MG63 (cell line): ENCODE measurements around the gene TSPAN18. TPM values are rescaled to one million over a fixed set of nuclear protein-coding genes. Genes with fewer than 3 reads are reported as not detected.

Experiments used
- DNase-seq: peaks from one replicate; pipeline ENCODE4 v3.0.0-alpha.2; 2020
- H3K27me3 ChIP-seq: fragments of 250-450 bp; sonication (Bioruptor Pico); 2 replicates; pipeline ENCODE4 v1.5.1; 2020; ENCODE audit warnings: mild to moderate bottlenecking, moderate library complexity
- H3K36me3 ChIP-seq: fragments of 250-450 bp; sonication (Bioruptor Pico); 2 replicates; pipeline ENCODE4 v1.5.1; 2020; ENCODE audit warnings: mild to moderate bottlenecking, moderate library complexity
- H3K4me3 ChIP-seq: fragments of 250-450 bp; sonication (Bioruptor Pico); 2 replicates; pipeline ENCODE4 v1.5.1; 2020; ENCODE audit warnings: mild to moderate bottlenecking, moderate library complexity
- H3K9me3 ChIP-seq: fragments of 250-450 bp; sonication (Bioruptor Pico); 2 replicates; pipeline ENCODE4 v1.5.1; 2020; ENCODE audit warnings: mild to moderate bottlenecking, moderate library complexity
- total RNA-seq: library from RNA; depleted of rRNA; stranded (reverse); fragments of >200 nt; shearing (Covaris generic); gene quantifications from 2 replicates; pipeline ENCODE4 v1.2.3, GENCODE V29; 2014; ENCODE audit warnings: low replicate concordance

Gene TSPAN18
- total RNA-seq, 1 experiment from 2014 or later, result 0.95 TPM

DNA sequence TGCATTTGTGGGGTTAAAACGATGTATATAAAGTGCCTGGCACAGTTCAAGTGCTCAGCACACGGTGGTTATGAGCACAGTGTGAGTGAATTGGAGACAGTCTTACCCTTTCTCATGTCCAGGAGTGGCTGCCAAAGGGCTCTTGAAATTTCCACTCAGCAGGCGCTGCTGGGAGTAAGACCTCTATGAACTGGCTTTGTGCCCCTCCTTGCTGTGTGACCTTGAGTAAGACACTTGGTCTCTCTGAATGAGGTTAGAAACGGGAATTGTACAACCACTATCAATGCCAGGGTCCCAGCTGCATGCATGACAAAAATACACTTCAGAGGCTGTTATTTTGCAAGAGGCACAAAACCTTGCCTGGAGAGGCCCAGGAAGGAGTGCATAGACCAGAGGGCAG lies 86.6 kb downstream of the TSPAN18 start:
- Histone ChIP-seq H3K27me3 (no peaks in the 10 kb centered on the region), H3K9me3 (peaks cover 3% of the 10 kb centered on the region; the same call in 1 of the 2 replicates), H3K4me3 (no peak overlapping the region), H3K36me3 (no peaks in the 10 kb centered on the region)
- DNase-seq, result no peak

- DNase-seq, result no peak
- H3K27me3 ChIP-seq, result no peaks in the 10 kb centered on the region
- H3K4me3 ChIP-seq, result no peak overlapping the region
These were observed 88.3 kb downstream of the TSPAN18 start for GRCh38 chr11:44814881-44815592.

GRCh38 chr11:44815917-44816456 lies 89.2 kb downstream of the TSPAN18 start:
- H3K9me3 ChIP-seq, result peaks cover 3% of the 10 kb centered on the region; the same call in 1 of the 2 replicates
- no peaks in the 10 kb centered on the region for H3K27me3 ChIP-seq
- H3K4me3 ChIP-seq, result no peak overlapping the region
- DNase-seq, result no peak
- no peaks in the 10 kb centered on the region for H3K36me3 ChIP-seq

More at GRCh38 chr11:44814881-44815592, 88.3 kb downstream of the TSPAN18 start:
- peaks cover 3% of the 10 kb centered on the region; the same call in 1 of the 2 replicates for H3K9me3 ChIP-seq
- no peaks in the 10 kb centered on the region for H3K36me3 ChIP-seq

- Histone ChIP-seq H3K9me3 (peaks cover 3% of the 10 kb centered on the region; the same call in 1 of the 2 replicates), H3K4me3 (no peak overlapping the region), H3K27me3 (no peaks in the 10 kb centered on the region), H3K36me3 (no peaks in the 10 kb centered on the region)
- DNase-seq, result no peak
These were observed 90.0 kb downstream of the TSPAN18 start for GRCh38 chr11:44816761-44817160.

GRCh38 chr11:44817207-44817949 lies 90.6 kb downstream of the TSPAN18 start:
- H3K4me3 ChIP-seq, result no peak overlapping the region
- DNase-seq, result no peak
- no peaks in the 10 kb centered on the region for H3K27me3 ChIP-seq
- H3K36me3 ChIP-seq, result no peaks in the 10 kb centered on the region
- peaks cover 3% of the 10 kb centered on the region; the same call in 1 of the 2 replicates for H3K9me3 ChIP-seq

- H3K4me3 ChIP-seq, result no peak overlapping the region
- H3K27me3 ChIP-seq, result no peaks in the 10 kb centered on the region
- DNase-seq, result no peak
- peaks cover 3% of the 10 kb centered on the region; the same call in 1 of the 2 replicates for H3K9me3 ChIP-seq
- no peaks in the 10 kb centered on the region for H3K36me3 ChIP-seq
These were observed 91.3 kb downstream of the TSPAN18 start for GRCh38 chr11:44818110-44818509.

DNA sequence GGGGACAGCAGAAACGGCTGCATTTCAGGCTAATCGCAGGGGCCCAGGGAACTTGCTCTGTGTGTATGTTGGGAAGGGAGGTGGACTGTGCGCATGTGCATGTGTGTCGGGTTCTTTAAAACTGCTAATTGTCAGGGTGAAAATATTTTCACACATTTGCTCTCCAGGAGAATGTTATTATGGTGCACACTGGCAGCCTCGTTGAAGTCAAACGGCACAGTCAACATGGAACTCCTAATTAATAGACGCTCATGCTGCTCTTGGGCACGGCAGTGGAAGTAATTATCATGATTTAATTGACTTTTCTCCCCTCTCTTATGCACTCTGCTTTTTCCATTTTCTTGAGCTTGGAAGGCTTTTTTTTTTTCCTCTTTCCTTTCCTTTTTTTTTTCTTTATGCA lies 92.6 kb downstream of the TSPAN18 start:
- Histone ChIP-seq H3K36me3 (no peaks in the 10 kb centered on the region), H3K9me3 (peaks cover 3% of the 10 kb centered on the region; the same call in 1 of the 2 replicates), H3K27me3 (no peaks in the 10 kb centered on the region), H3K4me3 (no peak overlapping the region)
- no peak for DNase-seq

GRCh38 chr11:44822369-44822768 lies 95.6 kb downstream of the TSPAN18 start:
- Histone ChIP-seq H3K9me3 (peaks cover 3% of the 10 kb centered on the region; the same call in 1 of the 2 replicates), H3K4me3 (no peak overlapping the region), H3K36me3 (no peaks in the 10 kb centered on the region), H3K27me3 (no peaks in the 10 kb centered on the region)
- no peak for DNase-seq

DNA sequence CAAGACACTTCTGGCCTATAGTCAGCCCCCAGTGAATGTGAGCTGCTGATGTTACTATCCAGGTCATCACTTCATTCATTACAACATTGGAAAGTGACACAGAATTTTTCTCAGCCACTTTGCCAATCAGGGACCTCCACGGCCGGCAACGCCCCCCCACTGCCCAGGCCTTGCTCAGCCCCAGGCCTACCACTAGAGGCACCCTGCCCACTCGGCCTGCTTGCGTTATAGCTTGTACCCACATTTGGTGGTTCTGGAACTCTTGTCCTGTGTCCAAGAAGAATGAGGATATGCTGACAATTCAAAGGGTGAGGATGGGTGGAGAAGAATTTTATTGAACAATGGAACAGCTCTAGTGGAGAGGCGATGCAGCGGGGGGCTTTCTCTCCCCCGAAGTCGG lies 96.2 kb downstream of the TSPAN18 start:
- Histone ChIP-seq H3K9me3 (no peaks in the 10 kb centered on the region), H3K36me3 (no peaks in the 10 kb centered on the region), H3K4me3 (no peak overlapping the region), H3K27me3 (no peaks in the 10 kb centered on the region)
- DNase-seq, result peak; percentile 32

DNA sequence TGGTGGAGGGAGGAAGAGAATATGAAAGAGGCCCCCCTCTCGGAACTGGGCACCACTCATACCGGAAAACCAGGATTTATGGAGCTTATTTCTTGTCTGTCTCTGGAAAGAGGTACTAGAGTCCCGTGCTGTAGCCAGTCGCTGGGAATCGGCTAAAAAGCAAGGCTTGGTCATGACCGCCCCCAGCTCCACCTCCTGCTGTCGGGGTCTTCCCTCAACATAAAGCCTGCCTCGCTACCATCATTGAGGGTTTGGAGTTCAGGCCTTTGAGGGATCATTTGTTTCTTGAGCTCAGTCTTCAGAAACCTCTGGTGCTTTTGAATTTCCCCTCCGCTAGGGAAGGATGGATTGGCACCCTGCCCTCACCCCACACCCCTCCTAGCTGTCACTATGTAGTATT lies 97.1 kb downstream of the TSPAN18 start:
- no peaks in the 10 kb centered on the region for H3K36me3 ChIP-seq
- H3K27me3 ChIP-seq, result no peaks in the 10 kb centered on the region
- no peak overlapping the region for H3K4me3 ChIP-seq
- H3K9me3 ChIP-seq, result no peaks in the 10 kb centered on the region
- no peak for DNase-seq

DNA sequence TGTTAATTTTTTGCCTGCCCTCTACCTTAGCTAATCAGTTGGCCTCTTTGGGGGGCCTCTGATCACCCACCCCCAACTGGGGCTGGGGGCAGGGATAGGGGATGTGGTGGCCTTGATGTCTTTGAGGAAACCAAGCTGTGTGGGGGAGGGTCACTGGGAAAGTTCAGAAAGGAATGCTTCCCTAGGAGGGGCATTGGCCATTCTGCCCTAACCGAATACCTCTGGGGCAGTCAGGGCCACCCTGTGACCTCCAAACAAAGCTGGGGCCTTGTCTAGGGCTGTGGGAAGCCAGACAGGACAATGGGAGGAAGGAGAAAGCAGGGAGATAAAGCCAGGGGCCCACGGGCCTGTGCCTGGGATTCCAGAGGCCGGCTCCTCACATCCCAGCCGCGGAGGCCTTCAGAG lies 97.5 kb downstream of the TSPAN18 start:
- DNase-seq, result no peak
- H3K27me3 ChIP-seq, result no peaks in the 10 kb centered on the region
- H3K9me3 ChIP-seq, result no peaks in the 10 kb centered on the region
- no peaks in the 10 kb centered on the region for H3K36me3 ChIP-seq
- no peak overlapping the region for H3K4me3 ChIP-seq

GRCh38 chr11:44825058-44825785 lies 98.5 kb downstream of the TSPAN18 start:
- Histone ChIP-seq H3K27me3 (no peaks in the 10 kb centered on the region), H3K9me3 (no peaks in the 10 kb centered on the region), H3K4me3 (no peak overlapping the region), H3K36me3 (no peaks in the 10 kb centered on the region)
- no peak for DNase-seq

DNA sequence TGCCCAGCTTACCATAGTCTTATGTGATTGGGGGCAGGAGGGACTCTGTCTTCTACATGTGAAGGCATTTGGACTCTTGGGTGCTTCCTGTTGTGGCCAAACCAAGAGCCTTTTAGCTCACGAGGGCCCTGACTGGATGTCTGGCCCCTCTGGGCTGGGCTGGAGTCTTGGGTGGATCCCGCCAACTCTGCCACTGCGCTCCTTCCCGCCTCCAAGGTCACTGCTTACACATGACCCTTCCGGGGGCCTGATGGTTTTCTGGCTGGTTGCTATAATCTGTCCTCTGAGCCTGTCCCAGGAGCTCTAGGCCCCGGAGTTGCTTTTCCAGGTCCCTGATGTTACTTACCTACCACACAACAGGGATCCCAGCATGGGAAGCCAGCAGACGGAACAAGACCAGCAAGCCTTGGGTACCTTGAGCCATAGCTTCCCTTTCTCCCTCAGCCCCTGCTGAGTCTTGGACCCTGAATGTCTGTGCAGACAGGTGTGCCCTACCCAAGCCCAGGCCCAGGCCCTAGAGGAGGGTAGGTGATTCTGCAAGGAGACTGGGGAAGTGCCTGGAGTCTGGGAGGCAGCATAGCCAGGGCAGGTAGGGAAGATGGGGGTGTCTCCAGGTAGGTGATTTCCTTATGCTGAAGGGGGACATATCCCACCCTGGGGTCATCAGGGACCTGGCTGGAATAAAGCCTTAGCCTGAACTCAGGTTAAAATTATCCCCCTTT lies 100.3 kb downstream of the TSPAN18 start:
- no peaks in the 10 kb centered on the region for H3K9me3 ChIP-seq
- no peaks in the 10 kb centered on the region for H3K27me3 ChIP-seq
- H3K36me3 ChIP-seq, result no peaks in the 10 kb centered on the region
- no peak for DNase-seq
- no peak overlapping the region for H3K4me3 ChIP-seq

- Histone ChIP-seq H3K36me3 (no peaks in the 10 kb centered on the region), H3K27me3 (no peaks in the 10 kb centered on the region), H3K9me3 (no peaks in the 10 kb centered on the region), H3K4me3 (no peak overlapping the region)
- no peak for DNase-seq
These were observed 101.5 kb downstream of the TSPAN18 start for GRCh38 chr11:44828296-44828695.

DNA sequence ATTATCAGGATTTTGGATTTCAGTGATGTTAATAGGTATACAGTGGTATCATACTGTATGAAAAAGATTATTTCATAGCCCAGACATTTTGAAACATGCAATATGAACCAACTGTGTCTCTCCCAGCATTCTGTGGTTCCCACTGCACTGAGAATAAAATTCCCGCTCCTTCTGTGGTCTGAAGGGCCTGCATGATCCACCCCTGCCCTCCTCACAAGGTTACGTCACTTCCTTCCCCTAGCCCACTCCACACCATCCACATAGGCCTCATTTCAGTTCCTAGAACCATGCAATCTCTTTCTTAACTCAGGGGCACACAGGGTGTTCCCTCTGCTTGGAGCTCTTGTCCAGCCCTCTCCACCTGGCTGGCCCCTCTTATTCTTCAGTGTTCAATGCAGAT lies 103.1 kb downstream of the TSPAN18 start:
- Histone ChIP-seq H3K4me3 (no peak overlapping the region), H3K9me3 (no peaks in the 10 kb centered on the region), H3K27me3 (no peaks in the 10 kb centered on the region), H3K36me3 (no peaks in the 10 kb centered on the region)
- no peak for DNase-seq

DNA sequence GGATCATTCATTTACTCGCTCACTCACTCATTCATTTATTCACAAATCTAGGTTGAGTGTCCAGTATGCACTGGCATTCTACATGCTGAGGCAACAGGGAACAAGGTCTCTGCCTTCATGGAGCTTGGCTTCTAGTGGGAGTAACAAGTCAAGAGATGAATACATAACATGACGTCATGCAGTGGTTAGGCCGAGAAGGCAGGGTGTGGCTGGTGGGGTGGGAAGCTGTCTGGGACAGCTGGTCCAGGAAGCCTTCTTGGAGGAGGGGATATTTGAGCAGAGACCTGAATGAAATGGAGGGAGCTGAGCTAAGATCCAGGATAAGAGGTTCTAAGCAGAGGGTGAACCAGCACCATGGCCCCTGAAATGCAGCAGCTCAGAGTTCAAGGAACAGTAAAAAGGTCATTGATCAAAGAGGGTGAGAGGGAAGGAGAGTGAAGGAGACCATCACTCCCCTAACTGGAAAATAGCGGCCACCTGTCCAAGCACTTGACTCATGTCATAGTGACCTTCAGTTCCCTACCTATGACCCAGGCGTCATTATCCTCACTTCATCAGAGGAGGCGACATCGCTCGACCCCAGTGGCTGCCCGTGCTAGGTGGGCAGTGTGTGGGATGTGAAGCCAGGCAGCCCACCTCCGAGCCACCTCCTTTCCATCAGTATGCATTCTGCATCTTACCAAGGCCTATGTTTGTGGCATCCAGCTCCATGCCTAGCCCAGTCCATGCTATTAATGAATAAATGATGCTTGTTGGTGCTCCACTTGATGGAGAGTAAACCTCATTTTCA lies 105.0 kb downstream of the TSPAN18 start:
- Histone ChIP-seq H3K36me3 (no peaks in the 10 kb centered on the region), H3K9me3 (peaks cover 3% of the 10 kb centered on the region), H3K27me3 (no peaks in the 10 kb centered on the region), H3K4me3 (no peak overlapping the region)
- DNase-seq, result no peak
